HL-60 (cell line): Measurements from ENCODE around the gene COG6.

Experiments
- POLR2AphosphoS5 ChIP-seq: IDR thresholded peaks from 2 replicates; pipeline ENCODE4 v1.6.1; 2012; ENCODE audit warnings: low read depth
- SPI1 ChIP-seq: IDR thresholded peaks from 2 replicates; pipeline ENCODE4 v1.6.1; 2012; ENCODE audit warnings: low read depth, mild to moderate bottlenecking, borderline replicate concordance
- TF ChIP-seq, protein P1 (sequence below): IDR thresholded peaks from one replicate; pipeline ENCODE4 v1.5.1; 2011; ENCODE audit warnings: low read length, control low read depth, inconsistent platforms; ENCODE audit not compliant: insufficient read depth
- TF ChIP-seq, protein P2 (sequence below): IDR thresholded peaks from 2 replicates; pipeline ENCODE4 v1.6.1; 2012; ENCODE audit warnings: low read depth; ENCODE audit not compliant: insufficient replicate concordance

DNA sequence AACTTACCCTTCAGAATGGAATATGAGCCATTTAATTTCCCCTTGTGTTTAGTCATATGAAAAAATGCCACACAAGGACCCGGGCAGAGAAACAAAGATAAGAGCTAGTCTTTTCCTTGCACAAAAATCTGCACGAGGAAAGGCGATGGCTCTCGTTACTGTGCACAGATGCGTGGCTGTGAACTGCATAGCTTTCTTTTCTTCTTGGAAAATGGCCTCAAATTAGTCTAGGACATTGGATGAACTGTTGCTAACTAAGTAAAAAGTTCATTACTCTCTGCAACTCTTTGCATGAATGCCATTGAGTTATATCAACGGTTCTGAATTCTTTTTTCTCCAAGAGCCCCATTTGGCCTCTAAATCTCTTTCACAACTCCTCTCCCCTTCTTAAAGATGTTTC lies 125.2 kb downstream of the COG6 start:
- TF ChIP-seq, protein P1, sequence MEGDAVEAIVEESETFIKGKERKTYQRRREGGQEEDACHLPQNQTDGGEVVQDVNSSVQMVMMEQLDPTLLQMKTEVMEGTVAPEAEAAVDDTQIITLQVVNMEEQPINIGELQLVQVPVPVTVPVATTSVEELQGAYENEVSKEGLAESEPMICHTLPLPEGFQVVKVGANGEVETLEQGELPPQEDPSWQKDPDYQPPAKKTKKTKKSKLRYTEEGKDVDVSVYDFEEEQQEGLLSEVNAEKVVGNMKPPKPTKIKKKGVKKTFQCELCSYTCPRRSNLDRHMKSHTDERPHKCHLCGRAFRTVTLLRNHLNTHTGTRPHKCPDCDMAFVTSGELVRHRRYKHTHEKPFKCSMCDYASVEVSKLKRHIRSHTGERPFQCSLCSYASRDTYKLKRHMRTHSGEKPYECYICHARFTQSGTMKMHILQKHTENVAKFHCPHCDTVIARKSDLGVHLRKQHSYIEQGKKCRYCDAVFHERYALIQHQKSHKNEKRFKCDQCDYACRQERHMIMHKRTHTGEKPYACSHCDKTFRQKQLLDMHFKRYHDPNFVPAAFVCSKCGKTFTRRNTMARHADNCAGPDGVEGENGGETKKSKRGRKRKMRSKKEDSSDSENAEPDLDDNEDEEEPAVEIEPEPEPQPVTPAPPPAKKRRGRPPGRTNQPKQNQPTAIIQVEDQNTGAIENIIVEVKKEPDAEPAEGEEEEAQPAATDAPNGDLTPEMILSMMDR: no peak
- TF ChIP-seq, protein P2, sequence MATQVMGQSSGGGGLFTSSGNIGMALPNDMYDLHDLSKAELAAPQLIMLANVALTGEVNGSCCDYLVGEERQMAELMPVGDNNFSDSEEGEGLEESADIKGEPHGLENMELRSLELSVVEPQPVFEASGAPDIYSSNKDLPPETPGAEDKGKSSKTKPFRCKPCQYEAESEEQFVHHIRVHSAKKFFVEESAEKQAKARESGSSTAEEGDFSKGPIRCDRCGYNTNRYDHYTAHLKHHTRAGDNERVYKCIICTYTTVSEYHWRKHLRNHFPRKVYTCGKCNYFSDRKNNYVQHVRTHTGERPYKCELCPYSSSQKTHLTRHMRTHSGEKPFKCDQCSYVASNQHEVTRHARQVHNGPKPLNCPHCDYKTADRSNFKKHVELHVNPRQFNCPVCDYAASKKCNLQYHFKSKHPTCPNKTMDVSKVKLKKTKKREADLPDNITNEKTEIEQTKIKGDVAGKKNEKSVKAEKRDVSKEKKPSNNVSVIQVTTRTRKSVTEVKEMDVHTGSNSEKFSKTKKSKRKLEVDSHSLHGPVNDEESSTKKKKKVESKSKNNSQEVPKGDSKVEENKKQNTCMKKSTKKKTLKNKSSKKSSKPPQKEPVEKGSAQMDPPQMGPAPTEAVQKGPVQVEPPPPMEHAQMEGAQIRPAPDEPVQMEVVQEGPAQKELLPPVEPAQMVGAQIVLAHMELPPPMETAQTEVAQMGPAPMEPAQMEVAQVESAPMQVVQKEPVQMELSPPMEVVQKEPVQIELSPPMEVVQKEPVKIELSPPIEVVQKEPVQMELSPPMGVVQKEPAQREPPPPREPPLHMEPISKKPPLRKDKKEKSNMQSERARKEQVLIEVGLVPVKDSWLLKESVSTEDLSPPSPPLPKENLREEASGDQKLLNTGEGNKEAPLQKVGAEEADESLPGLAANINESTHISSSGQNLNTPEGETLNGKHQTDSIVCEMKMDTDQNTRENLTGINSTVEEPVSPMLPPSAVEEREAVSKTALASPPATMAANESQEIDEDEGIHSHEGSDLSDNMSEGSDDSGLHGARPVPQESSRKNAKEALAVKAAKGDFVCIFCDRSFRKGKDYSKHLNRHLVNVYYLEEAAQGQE: no peak
- TF ChIP-seq POLR2AphosphoS5: no peak
- TF ChIP-seq SPI1: no peak
